Islet of Langerhans (tissue), 1 donor: ENCODE data around the gene ITGAX.
"Not testable (repeated sequence)": the region's sequence is repeated elsewhere in the genome, so short reads cannot be mapped to it uniquely, and the experiment has no call there.

ENCODE experiments used
- FAIRE-seq: peaks from one replicate; lab custom pipeline; 2011; peaks lifted over from hg19 to GRCh38; lab: Jason Lieb, UNC

The ITGAX gene

DNA sequence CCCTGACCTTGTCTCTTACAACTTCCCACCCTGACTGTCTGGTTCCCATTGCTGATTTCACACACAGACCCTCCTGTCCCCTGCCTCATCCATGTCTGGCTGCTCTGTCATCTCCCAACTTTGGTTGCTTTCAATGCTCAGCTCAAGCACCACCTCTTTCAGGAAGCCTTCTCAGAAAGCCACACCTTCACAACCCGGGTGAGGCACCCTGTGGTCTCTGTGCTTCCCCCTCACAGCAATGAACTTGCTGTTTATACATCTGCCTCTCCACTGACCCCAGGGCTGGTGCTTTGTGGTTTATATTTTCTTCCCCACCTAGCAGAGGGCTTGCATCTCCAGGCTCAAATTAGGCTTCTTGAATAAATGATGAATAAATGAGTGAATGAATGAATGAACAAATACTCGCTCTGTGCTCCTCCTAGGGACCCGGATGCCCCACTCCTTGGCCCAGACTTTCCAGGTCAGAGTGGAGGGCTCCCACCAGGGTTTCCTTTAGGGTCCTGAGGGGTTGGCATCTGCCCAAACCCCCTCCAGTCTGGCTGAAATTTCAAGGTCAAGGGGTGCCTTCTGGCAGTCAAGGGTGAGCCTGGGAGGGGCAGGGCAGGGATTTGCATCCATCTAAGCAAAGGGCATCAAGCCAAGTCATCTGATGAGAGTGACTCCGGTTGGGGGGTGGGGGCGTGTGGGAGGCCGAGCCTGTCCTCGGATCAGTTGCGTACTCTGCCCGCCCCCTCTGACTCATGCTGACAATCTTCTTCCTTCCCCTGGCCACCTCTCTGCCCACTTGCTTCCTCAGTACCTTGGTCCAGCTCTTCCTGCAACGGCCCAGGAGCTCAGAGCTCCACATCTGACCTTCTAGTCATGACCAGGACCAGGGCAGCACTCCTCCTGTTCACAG, at the start of gene ITGAX:
ITGAX (plus strand) TSS at position 783 of the 898 bp plus-strand sequence; CDS start at position 862, 79 bp downstream.
- FAIRE-seq = no peak

DNA sequence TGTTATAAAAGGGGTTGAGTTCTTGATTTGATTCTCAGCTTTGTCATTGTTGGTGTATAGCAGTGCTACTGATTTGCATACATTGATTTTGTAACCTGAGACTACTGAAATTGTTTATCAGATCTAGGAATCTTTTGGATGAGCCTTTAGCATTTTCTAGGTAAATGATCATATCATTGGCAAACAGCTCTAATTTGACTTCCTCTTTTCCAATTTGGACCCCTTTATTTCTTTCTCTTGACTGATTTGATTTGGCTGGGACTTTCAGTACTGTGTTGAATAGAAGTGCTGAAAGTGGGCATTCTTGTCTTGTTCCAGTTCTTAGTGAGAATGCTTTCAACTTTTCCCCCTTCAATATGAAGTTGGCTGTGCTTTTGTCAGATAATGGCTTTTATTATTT, 49.8 kb upstream of the ITGAX start:
- no peak for FAIRE-seq

DNA sequence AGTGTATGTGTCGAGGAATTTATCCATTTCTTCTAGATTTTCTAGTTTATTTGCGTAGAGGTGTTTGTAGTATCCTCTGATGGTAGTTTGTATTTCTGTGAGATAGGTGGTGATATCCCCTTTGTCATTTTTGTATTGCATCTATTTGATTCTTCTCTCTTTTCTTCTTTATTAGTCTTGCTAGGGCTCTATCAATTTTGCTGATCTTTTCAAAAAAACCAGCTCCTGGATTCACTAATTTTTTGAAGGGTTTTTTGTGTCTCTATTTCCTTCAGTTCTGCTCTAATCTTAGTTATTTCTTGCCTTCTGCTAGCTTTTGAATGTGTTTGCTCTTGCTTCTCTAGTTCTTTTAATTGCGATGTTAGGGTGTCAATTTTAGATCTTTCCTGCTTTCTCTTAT, 46.6 kb upstream of the ITGAX start:
- not testable (repeated sequence) for FAIRE-seq

DNA sequence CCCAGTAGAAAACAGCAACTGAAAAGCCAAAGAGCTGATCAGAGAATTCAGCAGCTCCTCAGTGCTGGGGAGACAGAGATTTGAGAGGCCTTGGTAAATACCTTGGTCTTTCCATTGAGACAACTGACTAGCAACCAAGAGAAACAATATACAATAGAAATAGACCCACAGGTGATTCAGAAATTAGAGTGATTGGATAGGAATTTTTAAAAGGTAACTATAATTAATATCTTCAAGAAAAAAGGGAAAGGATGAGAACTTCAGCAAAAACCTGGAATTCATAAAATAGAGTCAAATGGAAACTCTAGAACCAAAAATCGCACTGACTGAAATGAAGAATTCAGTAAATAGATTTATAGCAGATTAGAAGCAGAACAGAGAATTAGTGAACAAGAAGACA, 32.5 kb upstream of the ITGAX start:
- no peak for FAIRE-seq

DNA sequence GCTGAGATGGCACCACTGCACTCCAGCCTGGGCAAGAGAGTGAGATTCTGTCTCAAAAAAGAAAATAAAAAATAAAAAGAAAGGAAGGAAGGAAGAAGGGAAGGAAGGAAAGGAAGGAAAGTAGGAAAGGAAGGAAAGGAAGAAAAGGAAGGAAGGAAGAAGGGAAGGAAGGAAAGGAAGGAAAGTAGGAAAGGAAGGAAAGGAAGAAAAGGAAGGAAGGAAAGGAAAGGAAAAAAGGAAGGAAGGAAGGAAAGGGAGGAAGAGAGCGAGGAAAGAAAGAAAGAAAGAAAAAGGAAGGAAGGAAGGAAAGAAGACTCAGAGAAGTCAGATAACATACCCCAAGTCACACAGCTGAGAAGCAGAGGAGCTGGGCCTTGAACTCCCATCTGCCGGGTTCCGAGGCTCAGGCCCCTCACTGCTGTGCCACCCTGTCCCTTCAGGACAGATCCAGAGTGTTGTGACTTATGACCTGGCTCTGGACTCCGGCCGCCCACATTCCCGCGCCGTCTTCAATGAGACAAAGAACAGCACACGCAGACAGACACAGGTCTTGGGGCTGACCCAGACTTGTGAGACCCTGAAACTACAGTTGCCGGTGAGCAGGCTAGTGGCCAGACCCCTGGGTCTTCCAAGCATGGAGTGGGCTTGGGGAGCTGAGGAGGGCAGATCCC, 30.9 kb upstream of the ITGAX start:
- no peak for FAIRE-seq

DNA sequence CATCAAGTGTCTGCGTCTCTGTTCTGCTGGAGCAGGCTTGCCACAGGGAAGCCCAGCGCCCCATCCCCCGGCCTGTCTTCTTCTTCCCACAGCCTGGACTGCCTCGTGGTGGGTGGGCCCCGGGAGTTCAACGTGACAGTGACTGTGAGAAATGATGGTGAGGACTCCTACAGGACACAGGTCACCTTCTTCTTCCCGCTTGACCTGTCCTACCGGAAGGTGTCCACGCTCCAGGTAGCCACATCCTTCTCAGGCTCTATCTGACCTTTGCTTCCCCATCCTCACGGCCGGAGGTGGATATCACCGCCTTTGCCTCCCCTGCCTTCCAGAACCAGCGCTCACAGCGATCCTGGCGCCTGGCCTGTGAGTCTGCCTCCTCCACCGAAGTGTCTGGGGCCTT, 29.8 kb upstream of the ITGAX start:
- FAIRE-seq = no peak

DNA sequence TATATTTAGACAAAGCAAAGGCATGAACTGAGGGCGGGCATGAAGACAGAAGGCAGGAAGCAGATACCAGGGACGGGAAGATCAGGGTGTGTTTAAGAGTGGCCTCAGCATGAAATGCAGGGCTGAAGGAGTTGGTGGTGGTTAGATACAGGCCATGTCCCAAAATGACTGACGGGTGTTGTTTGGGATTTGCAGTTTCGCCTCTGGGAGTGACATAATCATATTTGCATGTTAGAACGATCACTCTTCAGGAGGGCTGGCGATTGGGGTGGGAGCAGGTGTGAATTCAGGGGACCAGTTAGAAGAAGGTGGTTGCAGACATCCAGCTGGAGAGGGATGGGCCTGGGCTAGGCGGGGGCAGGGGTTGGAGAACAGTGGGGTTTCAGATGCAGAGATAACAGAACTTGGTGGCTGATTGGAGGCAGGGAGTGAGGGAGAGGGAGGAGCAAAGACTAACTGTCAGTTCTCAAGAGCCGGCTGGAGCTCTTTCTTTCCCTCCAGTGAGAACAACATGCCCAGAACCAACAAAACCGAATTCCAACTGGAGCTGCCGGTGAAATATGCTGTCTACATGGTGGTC, 27.2 kb upstream of the ITGAX start:
- FAIRE-seq = no peak

DNA sequence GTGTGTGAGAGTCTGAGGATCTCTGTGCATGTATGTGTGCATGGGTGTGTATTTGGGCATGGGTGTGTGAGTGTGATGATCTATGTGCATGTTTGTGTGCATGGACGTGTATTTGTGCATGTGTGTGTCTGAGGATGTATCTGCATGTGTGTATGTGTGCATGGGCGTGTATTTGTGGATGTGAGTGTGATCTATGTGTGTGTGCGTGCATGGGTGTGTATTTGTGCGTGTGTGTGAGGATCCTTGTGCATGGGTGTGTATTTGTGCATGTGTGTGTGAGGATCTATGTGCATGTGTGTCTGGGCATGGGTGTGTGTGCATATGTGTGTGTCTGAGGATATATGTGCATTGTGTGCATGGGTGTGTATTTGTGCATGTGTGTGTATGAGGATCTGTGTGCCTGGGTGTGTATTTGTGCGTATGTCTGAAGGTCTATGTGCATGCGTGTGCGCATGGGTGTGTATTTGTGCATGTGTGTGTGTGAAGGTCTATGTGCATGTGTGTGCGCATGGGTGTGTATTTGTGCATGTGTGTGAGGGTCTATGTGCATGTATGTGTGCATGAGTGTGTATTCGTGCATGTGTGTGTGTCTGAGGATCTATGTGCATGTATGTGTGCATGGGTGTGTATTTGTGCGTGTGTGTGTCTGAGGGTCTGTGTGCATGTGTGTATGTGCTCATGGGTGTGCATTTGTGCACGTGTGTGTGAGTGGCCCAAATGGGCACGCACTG, 26.5 kb upstream of the ITGAX start:
- no peak for FAIRE-seq

DNA sequence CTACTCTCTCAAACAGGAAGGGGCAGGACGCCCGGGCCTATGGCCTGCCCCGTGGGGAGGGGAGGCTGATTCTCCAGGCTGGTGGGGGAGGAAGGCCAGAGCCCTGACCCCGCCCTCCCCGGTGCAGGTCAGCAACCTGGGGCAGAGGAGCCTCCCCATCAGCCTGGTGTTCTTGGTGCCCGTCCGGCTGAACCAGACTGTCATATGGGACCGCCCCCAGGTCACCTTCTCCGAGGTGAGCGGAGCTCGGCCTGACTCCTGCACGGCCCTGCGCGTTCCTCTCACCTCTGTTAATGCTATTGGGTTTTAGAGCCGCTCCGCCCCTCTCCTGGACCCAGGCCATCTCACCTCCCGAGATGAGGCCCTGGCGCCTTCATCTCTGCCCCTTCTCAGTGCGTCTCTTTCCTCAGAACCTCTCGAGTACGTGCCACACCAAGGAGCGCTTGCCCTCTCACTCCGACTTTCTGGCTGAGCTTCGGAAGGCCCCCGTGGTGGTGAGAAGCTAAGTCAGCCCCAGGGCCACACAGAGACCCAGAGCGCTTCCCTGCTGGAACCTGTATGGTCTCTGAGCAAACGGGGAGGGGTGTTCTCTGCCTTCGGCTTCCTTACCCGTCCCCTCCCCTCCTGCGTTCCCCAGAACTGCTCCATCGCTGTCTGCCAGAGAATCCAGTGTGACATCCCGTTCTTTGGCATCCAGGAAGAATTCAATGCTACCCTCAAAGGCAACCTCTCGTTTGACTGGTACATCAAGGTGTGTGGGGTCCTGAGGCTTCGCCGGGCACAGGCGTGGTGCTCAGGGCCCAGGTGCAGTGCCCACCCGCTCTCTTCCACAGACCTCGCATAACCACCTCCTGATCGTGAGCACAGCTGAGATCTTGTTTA, 25.1 kb upstream of the ITGAX start:
- FAIRE-seq = no peak

DNA sequence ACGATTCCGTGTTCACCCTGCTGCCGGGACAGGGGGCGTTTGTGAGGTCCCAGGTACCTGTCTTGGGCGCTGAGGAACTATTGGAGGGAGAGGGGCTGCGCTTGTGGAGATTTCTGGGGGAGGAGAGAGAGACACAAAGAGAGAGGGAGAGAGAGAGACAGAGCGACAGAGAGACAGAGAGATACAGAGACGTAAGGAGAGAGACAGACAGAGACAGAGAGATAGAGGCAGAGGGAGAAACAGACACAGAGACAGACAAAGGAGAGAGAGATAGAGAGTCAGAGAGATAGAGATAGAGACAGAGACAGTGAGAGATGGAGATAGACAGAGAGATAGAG, 24.5 kb upstream of the ITGAX start:
- no peak for FAIRE-seq

DNA sequence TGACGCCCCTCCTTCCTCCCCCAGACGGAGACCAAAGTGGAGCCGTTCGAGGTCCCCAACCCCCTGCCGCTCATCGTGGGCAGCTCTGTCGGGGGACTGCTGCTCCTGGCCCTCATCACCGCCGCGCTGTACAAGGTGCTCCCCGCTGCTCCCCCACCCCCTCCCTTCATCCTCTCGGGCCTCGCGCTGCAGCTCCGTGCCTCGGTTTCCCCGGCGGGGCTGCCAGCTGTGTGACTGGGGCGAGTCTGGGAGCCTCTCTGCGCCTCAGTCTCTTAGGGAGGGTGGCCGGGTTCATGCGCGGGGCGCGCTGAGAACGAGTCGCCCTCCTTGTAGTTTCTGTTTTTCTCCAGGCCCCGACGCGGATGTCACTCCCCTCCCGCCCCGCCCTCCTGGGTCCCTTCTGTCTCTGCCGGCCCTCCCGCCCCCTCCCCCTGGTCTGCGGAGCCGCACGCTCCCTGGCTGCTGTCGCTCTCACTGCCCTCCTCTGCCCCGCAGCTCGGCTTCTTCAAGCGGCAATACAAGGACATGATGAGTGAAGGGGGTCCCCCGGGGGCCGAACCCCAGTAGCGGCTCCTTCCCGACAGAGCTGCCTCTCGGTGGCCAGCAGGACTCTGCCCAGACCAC, 23.7 kb upstream of the ITGAX start:
- FAIRE-seq = no peak

DNA sequence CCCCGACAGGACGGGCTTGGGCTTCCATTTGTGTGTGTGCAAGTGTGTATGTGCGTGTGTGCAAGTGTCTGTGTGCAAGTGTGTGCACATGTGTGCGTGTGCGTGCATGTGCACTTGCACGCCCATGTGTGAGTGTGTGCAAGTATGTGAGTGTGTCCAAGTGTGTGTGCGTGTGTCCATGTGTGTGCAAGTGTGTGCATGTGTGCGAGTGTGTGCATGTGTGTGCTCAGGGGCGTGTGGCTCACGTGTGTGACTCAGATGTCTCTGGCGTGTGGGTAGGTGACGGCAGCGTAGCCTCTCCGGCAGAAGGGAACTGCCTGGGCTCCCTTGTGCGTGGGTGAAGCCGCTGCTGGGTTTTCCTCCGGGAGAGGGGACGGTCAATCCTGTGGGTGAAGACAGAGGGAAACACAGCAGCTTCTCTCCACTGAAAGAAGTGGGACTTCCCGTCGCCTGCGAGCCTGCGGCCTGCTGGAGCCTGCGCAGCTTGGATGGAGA, 23.1 kb upstream of the ITGAX start:
- FAIRE-seq = no peak

DNA sequence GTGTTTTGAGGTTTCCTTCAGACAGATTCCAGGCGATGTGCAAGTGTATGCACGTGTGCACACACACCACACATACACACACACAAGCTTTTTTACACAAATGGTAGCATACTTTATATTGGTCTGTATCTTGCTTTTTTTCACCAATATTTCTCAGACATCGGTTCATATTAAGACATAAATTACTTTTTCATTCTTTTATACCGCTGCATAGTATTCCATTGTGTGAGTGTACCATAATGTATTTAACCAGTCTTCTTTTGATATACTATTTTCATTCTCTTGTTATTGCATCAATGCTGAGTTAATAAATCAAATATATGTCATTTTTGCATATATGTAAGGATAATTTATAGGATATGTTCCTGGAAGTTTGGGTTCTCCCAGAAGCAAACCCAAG, 22.4 kb upstream of the ITGAX start:
- no peak for FAIRE-seq

DNA sequence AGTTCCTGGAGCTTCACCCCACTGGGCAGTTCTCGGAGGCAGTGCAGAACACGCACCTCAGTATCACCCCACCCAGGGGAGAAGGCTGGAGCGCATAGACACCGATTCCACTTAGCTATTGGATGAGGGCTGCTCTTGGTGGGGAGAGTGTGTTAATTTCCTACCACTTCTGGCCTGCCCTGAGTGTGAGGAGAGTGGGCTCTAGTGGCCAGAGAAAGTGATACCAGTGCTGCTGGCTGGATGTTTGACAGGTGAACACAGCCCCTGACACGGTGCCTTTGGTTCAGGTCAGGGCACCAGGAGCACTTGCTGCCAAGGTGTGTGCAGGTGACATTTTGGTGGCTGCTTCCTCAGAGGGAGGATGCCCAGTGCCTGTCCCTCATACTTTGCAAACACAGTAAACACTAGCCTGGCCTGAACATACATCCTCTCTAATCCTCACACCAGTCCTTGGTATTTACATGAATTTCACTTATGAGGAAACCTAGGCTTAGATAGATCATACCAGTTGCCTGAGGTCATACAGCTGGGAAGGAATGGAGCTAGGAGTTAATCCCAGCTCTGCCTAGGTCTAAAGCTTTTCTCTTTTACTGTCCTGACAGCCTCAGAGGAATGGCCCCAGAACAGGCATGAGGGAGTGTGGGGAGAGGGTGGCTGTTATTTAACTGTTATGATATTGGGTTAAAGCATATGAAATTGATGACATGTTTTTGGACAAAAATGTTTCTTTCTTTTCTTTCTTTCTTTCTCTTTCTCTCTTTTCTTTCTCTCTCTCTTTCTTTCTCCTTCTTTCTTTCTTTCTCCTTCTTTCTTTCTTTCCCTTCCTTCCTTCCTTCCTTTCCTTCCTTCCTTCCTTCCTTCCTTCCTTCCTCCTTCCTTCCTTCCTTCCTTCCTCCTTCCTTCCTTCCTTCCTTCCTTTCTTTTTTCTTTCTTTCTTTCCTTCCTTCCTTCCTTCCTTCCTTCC, 21.0 kb upstream of the ITGAX start:
- FAIRE-seq = no peak

DNA sequence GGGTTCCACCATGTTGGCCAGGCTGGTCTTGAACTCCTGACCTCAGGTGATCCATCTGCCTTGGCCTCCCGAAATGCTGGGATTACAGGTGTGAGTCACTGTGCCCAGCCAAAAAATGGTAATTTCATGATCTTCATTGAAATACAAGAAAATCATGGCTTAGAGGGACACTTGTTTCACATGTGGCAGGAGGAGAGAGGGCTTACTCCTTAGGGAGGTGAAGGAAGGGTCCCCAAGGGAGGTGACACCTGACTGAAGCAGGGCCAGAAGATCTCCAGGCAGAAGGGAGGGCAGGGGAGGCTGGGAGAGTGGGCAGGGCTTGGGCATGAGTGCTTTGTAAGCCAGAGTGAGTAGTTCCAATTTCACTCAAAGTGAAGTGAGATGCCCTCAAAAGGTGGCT, 20.0 kb upstream of the ITGAX start:
- FAIRE-seq = no peak

DNA sequence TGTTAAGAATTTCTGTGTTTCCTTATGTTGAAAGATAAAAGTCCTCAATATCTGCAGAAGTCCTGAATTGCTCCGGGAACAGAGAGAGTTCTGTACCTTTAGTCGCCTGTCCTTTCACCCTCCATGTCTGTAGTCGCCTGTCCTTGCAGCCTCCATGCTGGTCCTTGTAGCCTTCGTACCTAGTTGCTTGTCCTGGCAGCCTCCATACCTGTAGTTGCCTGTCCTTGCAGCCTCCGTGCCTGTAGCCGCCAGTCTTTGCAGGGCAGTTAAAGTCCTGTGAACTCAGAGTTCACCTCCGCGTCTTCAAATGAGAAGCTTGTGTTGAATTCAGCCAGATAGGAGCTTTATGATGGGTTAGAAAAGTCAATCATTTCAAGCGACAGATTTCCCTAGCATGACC, 19.5 kb upstream of the ITGAX start:
- FAIRE-seq = no peak

DNA sequence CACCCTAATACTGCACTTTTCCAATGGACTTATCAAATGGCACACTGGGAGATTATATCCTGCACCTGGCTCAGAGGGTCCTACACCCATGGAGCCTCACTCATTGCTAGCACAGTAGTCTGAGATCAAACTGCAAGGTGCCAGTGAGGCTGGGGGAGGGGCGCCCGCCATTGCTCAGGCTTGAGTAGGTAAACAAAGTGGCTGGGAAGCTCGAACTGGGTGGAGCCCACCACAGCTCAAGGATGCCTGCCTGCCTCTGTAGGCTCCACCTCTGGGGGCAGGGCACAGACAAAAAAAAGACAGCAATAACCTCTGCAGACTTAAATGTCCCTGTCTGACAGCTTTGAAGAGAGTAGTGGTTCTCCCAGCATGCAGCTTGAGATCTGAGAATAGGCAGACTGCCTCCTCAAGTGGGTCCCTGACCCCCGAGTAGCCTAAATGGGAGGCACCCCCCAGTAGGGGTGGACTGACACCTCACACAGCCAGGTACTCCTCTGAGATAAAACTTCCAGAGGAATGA, 16.8 kb upstream of the ITGAX start:
- not testable (repeated sequence) for FAIRE-seq

DNA sequence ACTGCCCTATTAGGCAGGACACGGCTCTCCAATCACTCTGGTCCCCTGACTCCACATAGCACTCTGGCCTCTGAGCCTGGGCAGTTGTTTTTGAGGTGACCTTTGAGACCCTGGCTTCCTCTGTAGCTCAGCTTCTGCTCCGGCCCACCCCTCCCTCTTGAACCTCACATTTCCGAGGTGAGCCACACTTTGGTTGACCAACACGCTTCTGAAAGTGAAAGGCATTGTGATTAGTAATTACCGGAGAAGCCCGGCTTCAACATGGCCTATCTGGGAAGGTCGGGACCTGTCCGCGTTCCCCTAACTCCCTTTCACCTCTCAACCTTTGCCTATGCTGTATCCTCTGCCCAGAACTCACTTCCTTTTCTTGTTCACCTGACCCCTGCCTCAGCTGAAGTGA, 10.3 kb upstream of the ITGAX start:
- FAIRE-seq = no peak

DNA sequence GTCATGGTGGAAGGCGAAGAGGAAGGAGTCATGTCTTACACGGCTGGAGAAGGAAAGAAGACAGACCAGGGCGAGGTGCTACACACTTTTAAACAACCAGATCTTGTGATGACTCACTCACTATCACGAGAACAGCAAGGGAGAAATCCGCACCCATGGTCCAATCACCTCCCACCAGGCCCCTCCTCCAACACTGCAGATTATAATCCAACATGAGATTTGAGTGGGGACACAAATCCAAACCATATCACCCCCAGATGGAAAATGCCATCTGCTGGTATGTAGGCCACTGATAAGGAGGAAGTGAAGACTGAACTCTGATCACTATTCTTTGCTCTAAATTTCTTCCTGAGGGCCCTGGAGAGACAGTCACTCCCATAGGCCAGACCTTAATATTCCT, 7.5 kb upstream of the ITGAX start:
- FAIRE-seq = no peak

DNA sequence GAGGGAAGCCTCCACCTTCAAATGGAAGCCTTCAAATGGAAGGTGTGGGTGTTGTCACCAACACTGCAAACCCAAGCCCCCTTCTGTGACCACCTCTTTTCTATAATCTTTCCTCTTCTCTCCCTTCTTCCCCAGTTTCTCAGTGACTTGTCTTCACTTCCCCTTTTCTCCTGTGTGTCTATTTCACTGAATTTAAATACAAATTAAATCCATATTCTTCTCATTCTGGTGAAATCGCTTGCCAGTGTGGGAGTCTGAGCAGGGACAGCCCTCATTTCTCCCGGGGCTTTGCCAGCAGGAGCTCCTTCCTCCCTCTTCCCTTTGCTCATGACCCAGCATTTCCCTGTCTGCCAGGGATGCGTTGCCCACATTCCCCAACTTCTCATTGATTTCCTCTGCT, 6.4 kb upstream of the ITGAX start:
- FAIRE-seq = no peak
